OCI-LY1 (cell line): ENCODE measurements around the gene CYFIP1.

ENCODE experiments used
- H2AFZ ChIP-seq: fragments of 200-600 bp; sonication (generic), shearing (Covaris generic); 2 replicates; pipeline ENCODE4 v1.6.0; 2014; ENCODE audit warnings: antibody characterized with exemption, mild to moderate bottlenecking, low read length
- H3F3A ChIP-seq: fragments of 200-600 bp; sonication (generic), shearing (Covaris generic); 2 replicates; pipeline ENCODE4 v1.6.0; 2014; ENCODE audit warnings: mild to moderate bottlenecking, antibody characterized with exemption, low read length, moderate library complexity; ENCODE audit not compliant: insufficient read depth
- H3K27ac ChIP-seq: fragments of 200-600 bp; sonication (generic); 2 replicates; pipeline ENCODE4 v1.5.1; 2014; ENCODE audit warnings: low read length, mixed run types, mild to moderate bottlenecking, low read depth; ENCODE audit not compliant: poor library complexity, severe bottlenecking
- H3K27me3 ChIP-seq: fragments of 200-600 bp; sonication (generic); 2 replicates; pipeline ENCODE4 v1.6.0; 2014; ENCODE audit warnings: antibody characterized with exemption, mild to moderate bottlenecking, low read length, moderate library complexity; ENCODE audit not compliant: insufficient read depth
- H3K36me3 ChIP-seq: fragments of 200-600 bp; sonication (generic); 2 replicates; pipeline ENCODE4 v1.6.1; 2014; ENCODE audit warnings: mild to moderate bottlenecking, antibody characterized with exemption, low read length, moderate library complexity, mixed read lengths; ENCODE audit not compliant: insufficient read depth
- H3K4me1 ChIP-seq: fragments of 200-600 bp; sonication (generic); 2 replicates; pipeline ENCODE4 v1.5.1; 2014; ENCODE audit warnings: mild to moderate bottlenecking, low read length, moderate library complexity; ENCODE audit not compliant: insufficient read depth, severe bottlenecking
- H3K4me2 ChIP-seq: fragments of 200-600 bp; sonication (generic), shearing (Covaris generic); 2 replicates; pipeline ENCODE4 v1.6.1; 2014; ENCODE audit warnings: low read length
- H3K4me3 ChIP-seq: fragments of 200-600 bp; sonication (generic); 2 replicates; pipeline ENCODE4 v1.5.1; 2014; ENCODE audit warnings: low read length, low read depth, mild to moderate bottlenecking, mixed read lengths; ENCODE audit not compliant: poor library complexity, severe bottlenecking
- H3K79me2 ChIP-seq: fragments of 200-600 bp; shearing (Covaris generic); 2 replicates; pipeline ENCODE4 v1.6.1; 2016; ENCODE audit warnings: mixed run types, low read length, mixed read lengths; ENCODE audit not compliant: insufficient read depth
- H3K9ac ChIP-seq: fragments of 200-600 bp; sonication (generic), shearing (Covaris generic); 2 replicates; pipeline ENCODE4 v1.6.1; 2014; ENCODE audit warnings: mild to moderate bottlenecking, low read length, mixed read lengths
- H3K9me2 ChIP-seq: fragments of 200-600 bp; sonication (generic), shearing (Covaris generic); 2 replicates; pipeline ENCODE4 v1.6.1; 2014; ENCODE audit warnings: low read depth, mild to moderate bottlenecking, low read length, mixed read lengths
- H3K9me3 ChIP-seq: fragments of 200-600 bp; shearing (Covaris generic); 2 replicates; pipeline ENCODE4 v1.6.1; 2014; ENCODE audit warnings: low read length, mixed read lengths
- H4K20me1 ChIP-seq: fragments of 200-600 bp; sonication (generic), shearing (Covaris generic); 2 replicates; pipeline ENCODE4 v1.6.0; 2016; ENCODE audit warnings: mild to moderate bottlenecking, low read length; ENCODE audit not compliant: insufficient read depth
- CTCF ChIP-seq: fragments of 200-600 bp; sonication (generic), shearing (Covaris generic); IDR thresholded peaks from 2 replicates; pipeline ENCODE4 v1.5.1; 2017; ENCODE audit warnings: mild to moderate bottlenecking, antibody characterized with exemption, low read length, moderate library complexity, mixed read lengths
- EZH2 ChIP-seq: fragments of 200-600 bp; sonication (generic), shearing (Covaris generic); IDR thresholded peaks from 2 replicates; pipeline ENCODE4 v1.8.0; 2017; ENCODE audit warnings: borderline replicate concordance, mixed run types, mild to moderate bottlenecking, antibody characterized with exemption, low read length, moderate library complexity, mixed read lengths

The CYFIP1 gene

GRCh38 chr15:22902981-22903380 lies 77.2 kb downstream of the CYFIP1 start:
- peaks cover 17% of the 10 kb centered on the region for H3K4me1 ChIP-seq
- H3K9me3 ChIP-seq, result no peaks in the 10 kb centered on the region
- H3K4me3 ChIP-seq, result no peak overlapping the region
- H3K9ac ChIP-seq, result no peak overlapping the region
- H3F3A ChIP-seq, result no peaks in the 10 kb centered on the region
- no peak overlapping the region for H2AFZ ChIP-seq
- H3K79me2 ChIP-seq, result no peaks in the 10 kb centered on the region
- no peaks in the 10 kb centered on the region for H3K9me2 ChIP-seq
- no peaks in the 10 kb centered on the region for H4K20me1 ChIP-seq
- TF ChIP-seq CTCF (no peak), EZH2 (no peak)
- H3K27me3 ChIP-seq, result no peaks in the 10 kb centered on the region
- H3K4me2 ChIP-seq, result no peak overlapping the region
- no peaks in the 10 kb centered on the region for H3K36me3 ChIP-seq
- no peak overlapping the region for H3K27ac ChIP-seq

- Histone ChIP-seq H4K20me1 (no peaks in the 10 kb centered on the region), H3K9ac (no peak overlapping the region), H3K27ac (no peak overlapping the region), H3K4me1 (peaks cover 17% of the 10 kb centered on the region), H3K4me2 (no peak overlapping the region), H3K9me2 (no peaks in the 10 kb centered on the region), H3K79me2 (no peaks in the 10 kb centered on the region), H3K27me3 (no peaks in the 10 kb centered on the region), H3K9me3 (no peaks in the 10 kb centered on the region), H3K36me3 (no peaks in the 10 kb centered on the region), H2AFZ (no peak overlapping the region), H3K4me3 (no peak overlapping the region), H3F3A (no peaks in the 10 kb centered on the region)
- TF ChIP-seq CTCF (peak; percentile 40; the same call in 1 of the 2 replicates), EZH2 (no peak)
Measured at GRCh38 chr15:22902578-22902977, 77.6 kb downstream of the CYFIP1 start.

- no peak for TF ChIP-seq CTCF
- no peak for TF ChIP-seq EZH2
- no peaks in the 10 kb centered on the region for H4K20me1 ChIP-seq
Measured at GRCh38 chr15:22902046-22902445, 78.1 kb downstream of the CYFIP1 start.

More at GRCh38 chr15:22902046-22902445, 78.1 kb downstream of the CYFIP1 start:
- H3K36me3 ChIP-seq, result no peaks in the 10 kb centered on the region
- no peaks in the 10 kb centered on the region for H3K9me2 ChIP-seq
- no peak overlapping the region for H2AFZ ChIP-seq
- no peak overlapping the region for H3K4me2 ChIP-seq
- H3K9ac ChIP-seq, result no peak overlapping the region
- H3K4me1 ChIP-seq, result peaks cover 17% of the 10 kb centered on the region
- no peaks in the 10 kb centered on the region for H3K79me2 ChIP-seq
- no peak overlapping the region for H3K4me3 ChIP-seq
- H3K9me3 ChIP-seq, result no peaks in the 10 kb centered on the region
- no peak overlapping the region for H3K27ac ChIP-seq
- no peaks in the 10 kb centered on the region for H3K27me3 ChIP-seq
- no peaks in the 10 kb centered on the region for H3F3A ChIP-seq
